HepG2 (cell line): ENCODE results near the gene MACROH2A1. TPM values are rescaled to one million over a fixed set of nuclear protein-coding genes. Genes with fewer than 3 reads are reported as not detected.

Source experiments
- ATAC-seq: fragments of 200-7000 bp; cut with Tn5 transposase; 3 replicates; pipeline ENCODE4 v1.9.1; 2020; ENCODE audit warnings: mild to moderate bottlenecking, moderate library complexity
- BruUV-seq: library from RNA; stranded (reverse); fragments of 400-500 nt; replicated peaks from 2 replicates; lab custom pipeline; 2021; lab: Mats Ljungman, UMichigan
- CTCF ChIA-PET: fragments of 300-600 bp; formaldehyde crosslinking; extraction: SDS; loops from one replicate; lab custom pipeline; 2021; ENCODE audit warnings: low total read pairs, inconsistent platforms, low intra/inter-chr PET ratio; lab: Yijun Ruan, JAX
- POLR2A ChIA-PET: fragments of 350-600 bp; sonication (Branson Sonifier 250); formaldehyde crosslinking; loops from one replicate; lab custom pipeline; 2020; ENCODE audit warnings: antibody characterized with exemption, inconsistent platforms; lab: Yijun Ruan, JAX
- DNase-seq: peaks from one replicate; pipeline ENCODE4 v3.0.0-alpha.2; 2015; ENCODE audit warnings: low spot score
- FAIRE-seq: peaks from 3 replicates; lab custom pipeline; 2011; peaks lifted over from hg19 to GRCh38; lab: Jason Lieb, UNC
- H2AFZ ChIP-seq: one replicate; pipeline ENCODE4 v1.6.1; 2011; ENCODE audit warnings: low read length, inconsistent platforms
- H3K27ac ChIP-seq: fragments of 300-600 bp; 3 replicates; pipeline ENCODE4 v1.8.0; 2011; ENCODE audit warnings: mixed run types, mild to moderate bottlenecking, mixed read lengths, low read length, inconsistent platforms; ENCODE audit not compliant: insufficient read depth; ENCODE audit errors: extremely low read length
- H3K27me3 ChIP-seq, 2 experiments: fragments of 200-600 bp in 1 of 2; 2 replicates in 1 of 2; 3 replicates in 1 of 2; pipeline versions ENCODE4 v1.6.0 to v1.8.0; 2011; ENCODE audit warnings: low read length in 2 of 2, mild to moderate bottlenecking in 2 of 2, moderate library complexity in 2 of 2, inconsistent platforms in 1 of 2; ENCODE audit not compliant: insufficient read depth in 2 of 2, control insufficient read depth in 1 of 2
- H3K36me3 ChIP-seq, 2 experiments: fragments of 200-600 bp in 1 of 2; replicated peaks in 1 of 2; 2 replicates in 1 of 2; 3 replicates in 1 of 2; pipeline versions ENCODE4 v1.5.1 to v1.8.0; 2011; ENCODE audit warnings: low read length in 2 of 2, inconsistent platforms in 1 of 2; ENCODE audit not compliant: insufficient read depth in 2 of 2, control insufficient read depth in 1 of 2
- H3K4me1 ChIP-seq: 2 replicates; pipeline ENCODE4 v1.5.1; 2012; ENCODE audit warnings: low read length, inconsistent platforms; ENCODE audit not compliant: insufficient read depth
- H3K4me2 ChIP-seq: 2 replicates; pipeline ENCODE4 v1.6.0; 2011; ENCODE audit warnings: low read depth, low read length, inconsistent platforms
- H3K4me3 ChIP-seq, 3 experiments: fragments of 200-600 bp in 1 of 3; sonication (generic), shearing (Covaris generic) in 1 of 3; replicated peaks in 1 of 3; 2 replicates each; pipeline ENCODE4 v1.5.1; 2011 to 2016; ENCODE audit warnings: low read length in 3 of 3, inconsistent platforms in 2 of 3, low read depth in 2 of 3, mild to moderate bottlenecking in 2 of 3, control low read depth in 1 of 3, mixed read lengths in 1 of 3; ENCODE audit not compliant: insufficient read depth in 1 of 3
- H3K79me2 ChIP-seq: one replicate; pipeline ENCODE4 v1.6.1; 2011; ENCODE audit warnings: low read length, inconsistent platforms; ENCODE audit not compliant: insufficient read depth
- H3K9ac ChIP-seq: 2 replicates; pipeline ENCODE4 v1.6.0; 2011; ENCODE audit warnings: mild to moderate bottlenecking, low read depth, low read length, inconsistent platforms; ENCODE audit not compliant: insufficient read depth
- H3K9me3 ChIP-seq: 2 replicates; pipeline ENCODE4 v1.5.1; 2012; ENCODE audit warnings: mild to moderate bottlenecking, low read length
- H4K20me1 ChIP-seq: 2 replicates; pipeline ENCODE4 v1.6.0; 2011; ENCODE audit warnings: inconsistent platforms, mild to moderate bottlenecking, low read length, moderate library complexity; ENCODE audit not compliant: insufficient read depth
- KDM6A ChIP-seq: IDR thresholded peaks from 2 replicates; pipeline ENCODE4 v1.6.1; 2016; ENCODE audit warnings: low read depth
- NPAS2 ChIP-seq: sonication (generic); formaldehyde crosslinking; IDR thresholded peaks from 2 replicates; pipeline ENCODE4 v1.8.0; 2022; ENCODE audit warnings: mild to moderate bottlenecking, missing genetic modification reagents, borderline replicate concordance
- PRDM15 ChIP-seq: sonication (generic); formaldehyde crosslinking; IDR thresholded peaks from 2 replicates; pipeline ENCODE4 v1.4.0; 2020; ENCODE audit warnings: missing genetic modification reagents
- RAD21 ChIP-seq: fragments of 450-650 bp; formaldehyde crosslinking; IDR thresholded peaks from 2 replicates; pipeline ENCODE4 v1.5.0; 2020; ENCODE audit warnings: mild to moderate bottlenecking
- ZNF326 ChIP-seq: sonication (generic); formaldehyde crosslinking; IDR thresholded peaks from 2 replicates; pipeline ENCODE4 v1.4.0; 2020; ENCODE audit warnings: missing genetic modification reagents, borderline replicate concordance
- WGBS: methylation state at CpG from one replicate; pipeline ENCODE4 v1.1.6; 2017; ENCODE audit warnings: low lambda C conversion rate; 5-methylcytosine and 5-hydroxymethylcytosine counted together
- in situ Hi-C: cut with HindIII; loops from 2 replicates; pipeline ENCODE4 v1.10.0; 2017; ENCODE audit warnings: low pct_unique_long_range_greater_than_20kb; ENCODE audit not compliant: extremely low pct_ligation_motif_present
- intact Hi-C: fragments of 100-400 bp; cut with micrococcal nuclease; formaldehyde crosslinking; loops from one replicate; pipeline ENCODE4 v1.10.0; 2022; ENCODE audit not compliant: unreplicated experiment
- polyA plus RNA-seq, 8 experiments: library from polyadenylated mRNA; depleted of rRNA in 3 of 8; stranded (reverse) in 7 of 8; unstranded in 1 of 8; fragments of >200 nt; fragmentation: Illumina TruSeq in 4 of 8; extraction: Trizol in 4 of 8; gene quantifications; 2 replicates each; pipeline versions ENCODE4 v1.2.1 to v1.2.3, GENCODE V29; 2011 to 2016; ENCODE audit warnings: low read depth in 4 of 8, missing spikeins in 1 of 8, mixed read lengths in 1 of 8; ENCODE audit not compliant: insufficient read depth in 1 of 8
- total RNA-seq, 5 experiments: library from RNA; depleted of rRNA; stranded (reverse); fragments of >200 nt; fragmentation: Illumina TruSeq; extraction: Trizol; gene quantifications; 2 replicates each; pipeline ENCODE4 v1.2.3, GENCODE V29; 2016; ENCODE audit warnings: low read depth in 1 of 5
- TF ChIP-seq, protein P1 (sequence below): sonication (generic); formaldehyde crosslinking; IDR thresholded peaks from 2 replicates; pipeline ENCODE4 v1.5.1; 2020; ENCODE audit warnings: missing genetic modification reagents, mild to moderate bottlenecking, borderline replicate concordance

MACROH2A1 gene
- total and polyA plus RNA-seq, 2 of the 13 experiments (the other 11 are each of a cell fraction or from before 2014, with no cell fraction given), result 69.1 to 158 TPM

GRCh38 chr5:135436951-135437418 is 38.0 kb upstream of the MACROH2A1 start:
- Histone ChIP-seq H3K36me3 (no peaks in the 10 kb centered on the region), H3K4me3 (no peak overlapping the region), H3K4me1 (peaks cover 51% of the 10 kb centered on the region), H3K9me3 (no peaks in the 10 kb centered on the region), H3K27me3 (peaks cover 3 to 23% of the 10 kb centered on the region in 2 experiments; a peak in 4 of 5 replicates), H3K4me2 (no peak overlapping the region), H2AFZ (no peak overlapping the region), H3K9ac (no peak overlapping the region), H4K20me1 (no peaks in the 10 kb centered on the region), H3K79me2 (no peaks in the 10 kb centered on the region), H3K27ac (no peak overlapping the region)
- TF ChIP-seq NPAS2 (CRISPR knock-in tag) (no peak), KDM6A (CRISPR knock-in tag) (no peak), ZNF326 (no peak), PRDM15 (CRISPR knock-in tag) (no peak), RAD21 (CRISPR knock-in tag) (no peak)
- TF ChIP-seq, protein P1, sequence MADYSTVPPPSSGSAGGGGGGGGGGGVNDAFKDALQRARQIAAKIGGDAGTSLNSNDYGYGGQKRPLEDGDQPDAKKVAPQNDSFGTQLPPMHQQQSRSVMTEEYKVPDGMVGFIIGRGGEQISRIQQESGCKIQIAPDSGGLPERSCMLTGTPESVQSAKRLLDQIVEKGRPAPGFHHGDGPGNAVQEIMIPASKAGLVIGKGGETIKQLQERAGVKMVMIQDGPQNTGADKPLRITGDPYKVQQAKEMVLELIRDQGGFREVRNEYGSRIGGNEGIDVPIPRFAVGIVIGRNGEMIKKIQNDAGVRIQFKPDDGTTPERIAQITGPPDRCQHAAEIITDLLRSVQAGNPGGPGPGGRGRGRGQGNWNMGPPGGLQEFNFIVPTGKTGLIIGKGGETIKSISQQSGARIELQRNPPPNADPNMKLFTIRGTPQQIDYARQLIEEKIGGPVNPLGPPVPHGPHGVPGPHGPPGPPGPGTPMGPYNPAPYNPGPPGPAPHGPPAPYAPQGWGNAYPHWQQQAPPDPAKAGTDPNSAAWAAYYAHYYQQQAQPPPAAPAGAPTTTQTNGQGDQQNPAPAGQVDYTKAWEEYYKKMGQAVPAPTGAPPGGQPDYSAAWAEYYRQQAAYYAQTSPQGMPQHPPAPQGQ (CRISPR knock-in tag), result no peak
- no peak for ATAC-seq
- in situ Hi-C loops (no loop called here), intact Hi-C loops (loop anchor here (10.0 kb wide), 1 partner anchor 112 kb away; no protein-coding TSS in a partner anchor)
- no peak for DNase-seq
- no TSS peak for BruUV-seq
- ChIA-PET CTCF (no interaction called here), POLR2A (no interaction called here)
- WGBS, result 30% methylated on average over 5 of the region's 7 CpGs
- no peak for FAIRE-seq
